ENCODE results near the gene ITPR1.
A peak's percentile ranks its signal among the peaks of the same experiment; 100 is the strongest.

The ITPR1 gene

GRCh38 chr3:4690277-4690676 lies 197.1 kb downstream of the ITPR1 start:
- no peak for DNase-seq

GRCh38 chr3:4693620-4694019 lies 200.5 kb downstream of the ITPR1 start:
- no peak for DNase-seq

GRCh38 chr3:4695846-4696245 lies 202.7 kb downstream of the ITPR1 start:
- no peak for DNase-seq

GRCh38 chr3:4696266-4696665 lies 203.1 kb downstream of the ITPR1 start:
- no peak for DNase-seq

GRCh38 chr3:4698125-4698821 lies 205.1 kb downstream of the ITPR1 start:
- no peak for DNase-seq

GRCh38 chr3:4703054-4703480 lies 209.9 kb downstream of the ITPR1 start:
- DNase-seq = no peak

- DNase-seq = no peak
These were observed 211.4 kb downstream of the ITPR1 start for GRCh38 chr3:4704552-4704951.

GRCh38 chr3:4707324-4707723 lies 214.2 kb downstream of the ITPR1 start:
- DNase-seq = no peak

- DNase-seq = no peak
These were observed 215.1 kb downstream of the ITPR1 start for GRCh38 chr3:4708230-4708629.

- DNase-seq = peak; percentile 43
These were observed 216.2 kb downstream of the ITPR1 start for GRCh38 chr3:4709341-4709740.

GRCh38 chr3:4710191-4710590 lies 217.0 kb downstream of the ITPR1 start:
- no peak for DNase-seq

GRCh38 chr3:4711680-4711992 lies 218.5 kb downstream of the ITPR1 start:
- no peak for DNase-seq

- DNase-seq = peak; percentile 78
These were observed 219.0 kb downstream of the ITPR1 start for GRCh38 chr3:4712109-4712508.

GRCh38 chr3:4714045-4714444 lies 220.9 kb downstream of the ITPR1 start:
- DNase-seq = no peak

- DNase-seq = no peak
These were observed 223.1 kb downstream of the ITPR1 start for GRCh38 chr3:4716266-4716665.

GRCh38 chr3:4716706-4717362 lies 223.7 kb downstream of the ITPR1 start:
- peak; percentile 86 for DNase-seq

- DNase-seq = no peak
These were observed 224.2 kb downstream of the ITPR1 start for GRCh38 chr3:4717363-4717740.

GRCh38 chr3:4718179-4718736 lies 225.1 kb downstream of the ITPR1 start:
- no peak for DNase-seq

GRCh38 chr3:4719046-4719501 lies 225.9 kb downstream of the ITPR1 start:
- peak; percentile 76 for DNase-seq

- peak; percentile 84 for DNase-seq
These were observed 227.3 kb downstream of the ITPR1 start for GRCh38 chr3:4720316-4721075.

GRCh38 chr3:4721511-4721911 lies 228.4 kb downstream of the ITPR1 start:
- DNase-seq = peak; percentile 95

- peak; percentile 73 for DNase-seq
These were observed 229.0 kb downstream of the ITPR1 start for GRCh38 chr3:4722103-4722502.

- DNase-seq = no peak
These were observed 231.0 kb downstream of the ITPR1 start for GRCh38 chr3:4724051-4724629.
